ENCODE data around the gene NHEJ1.

The NHEJ1 gene

GRCh38 chr2:219038600-219038999, 122.0 kb downstream of the NHEJ1 start:
- Histone ChIP-seq H3K9me3 (ENCODE audit: control insufficient read depth, insufficient read depth, low read length) (no peaks in the 10 kb centered on the region), H3K36me3 (ENCODE audit: insufficient read depth, low read length) (no peaks in the 10 kb centered on the region), H3K9ac (ENCODE audit: low read depth, low read length) (no peak overlapping the region), H3K4me1 (ENCODE audit: insufficient read depth, low read length) (no peaks in the 10 kb centered on the region)

- Histone ChIP-seq H3K4me1 (ENCODE audit: insufficient read depth, low read length) (no peaks in the 10 kb centered on the region), H3K9me3 (ENCODE audit: control insufficient read depth, insufficient read depth, low read length) (no peaks in the 10 kb centered on the region), H3K9ac (ENCODE audit: low read depth, low read length) (no peak overlapping the region), H3K36me3 (ENCODE audit: insufficient read depth, low read length) (no peaks in the 10 kb centered on the region)
Measured at GRCh38 chr2:219037783-219038499, 122.7 kb downstream of the NHEJ1 start.

GRCh38 chr2:219035942-219036341, 124.7 kb downstream of the NHEJ1 start:
- Histone ChIP-seq H3K9me3 (ENCODE audit: control insufficient read depth, insufficient read depth, low read length) (no peaks in the 10 kb centered on the region), H3K4me1 (ENCODE audit: insufficient read depth, low read length) (no peaks in the 10 kb centered on the region)

GRCh38 chr2:219034823-219035222, 125.8 kb downstream of the NHEJ1 start:
- no peak overlapping the region for H3K9ac ChIP-seq (ENCODE audit: low read depth, low read length)
- no peaks in the 10 kb centered on the region for H3K36me3 ChIP-seq (ENCODE audit: insufficient read depth, low read length)
- no peaks in the 10 kb centered on the region for H3K4me1 ChIP-seq (ENCODE audit: insufficient read depth, low read length)
- no peaks in the 10 kb centered on the region for H3K9me3 ChIP-seq (ENCODE audit: control insufficient read depth, insufficient read depth, low read length)

More at GRCh38 chr2:219035942-219036341, 124.7 kb downstream of the NHEJ1 start:
- Histone ChIP-seq H3K36me3 (ENCODE audit: insufficient read depth, low read length) (no peaks in the 10 kb centered on the region), H3K9ac (ENCODE audit: low read depth, low read length) (no peak overlapping the region)

GRCh38 chr2:219032051-219032745, 128.4 kb downstream of the NHEJ1 start:
- no peak overlapping the region for H3K9ac ChIP-seq (ENCODE audit: low read depth, low read length)
- no peaks in the 10 kb centered on the region for H3K9me3 ChIP-seq (ENCODE audit: control insufficient read depth, insufficient read depth, low read length)
- H3K36me3 ChIP-seq (ENCODE audit: insufficient read depth, low read length): no peaks in the 10 kb centered on the region
- no peaks in the 10 kb centered on the region for H3K4me1 ChIP-seq (ENCODE audit: insufficient read depth, low read length)

DNA sequence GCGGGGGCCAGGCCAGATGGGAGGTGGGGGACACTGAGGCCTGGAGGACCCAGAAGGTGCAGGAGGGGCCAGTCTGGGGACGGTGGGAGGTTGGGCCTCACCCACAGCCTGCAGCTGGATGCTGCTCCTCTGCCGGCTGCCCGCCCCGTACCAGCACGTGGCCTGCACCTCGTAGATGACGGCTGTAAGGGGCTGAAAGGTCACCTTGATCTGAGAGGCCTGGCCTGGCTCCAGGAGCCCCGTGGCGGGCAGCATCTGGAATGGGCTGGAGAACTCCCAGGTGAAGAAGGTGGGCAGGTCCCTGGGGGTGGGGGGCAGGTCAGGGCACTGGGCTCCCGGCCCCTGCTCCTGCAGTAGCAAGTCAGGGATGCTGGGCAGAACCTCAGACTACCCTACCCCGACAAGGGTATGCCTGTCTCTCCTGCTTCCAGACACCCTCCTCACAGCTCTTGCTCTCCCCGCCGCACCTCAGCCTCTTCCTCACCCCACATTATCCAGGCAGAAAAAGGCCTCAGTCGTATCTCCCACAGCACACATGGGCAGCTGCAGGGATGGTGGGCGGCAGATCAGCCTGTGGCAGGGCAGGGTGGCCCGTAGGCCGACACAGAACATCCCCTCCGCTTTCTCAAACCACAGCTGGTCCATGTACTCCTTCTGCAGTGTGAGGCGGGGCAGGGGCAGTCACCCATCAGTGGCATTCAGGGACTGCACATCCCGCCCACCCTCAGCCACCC, 129.4 kb downstream of the NHEJ1 start:
- Histone ChIP-seq H3K4me1 (ENCODE audit: insufficient read depth, low read length) (no peaks in the 10 kb centered on the region), H3K9me3 (ENCODE audit: control insufficient read depth, insufficient read depth, low read length) (no peaks in the 10 kb centered on the region), H3K36me3 (ENCODE audit: insufficient read depth, low read length) (no peaks in the 10 kb centered on the region), H3K9ac (ENCODE audit: low read depth, low read length) (no peak overlapping the region)

GRCh38 chr2:219030177-219030940, 130.3 kb downstream of the NHEJ1 start:
- no peak overlapping the region for H3K9ac ChIP-seq (ENCODE audit: low read depth, low read length)
- no peaks in the 10 kb centered on the region for H3K9me3 ChIP-seq (ENCODE audit: control insufficient read depth, insufficient read depth, low read length)
- H3K4me1 ChIP-seq (ENCODE audit: insufficient read depth, low read length): no peaks in the 10 kb centered on the region
- H3K36me3 ChIP-seq (ENCODE audit: insufficient read depth, low read length): no peaks in the 10 kb centered on the region

DNA sequence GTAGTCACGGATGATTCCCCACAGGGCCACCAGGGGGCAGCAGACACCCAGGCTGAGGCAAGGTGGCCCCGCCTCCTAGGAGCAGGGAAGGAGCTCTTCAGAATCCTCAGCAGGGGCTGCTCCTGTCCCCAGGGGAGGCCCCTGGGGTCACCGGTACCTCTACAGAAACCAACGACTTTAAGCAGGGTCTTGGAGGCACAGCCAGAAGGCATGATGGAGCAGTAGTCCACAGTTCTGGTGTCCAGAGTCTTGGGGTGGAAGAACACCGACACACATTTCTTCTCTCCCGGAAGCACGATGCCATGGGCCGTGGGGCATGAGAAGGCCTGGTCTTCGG, 130.8 kb downstream of the NHEJ1 start:
- H3K9me3 ChIP-seq (ENCODE audit: control insufficient read depth, insufficient read depth, low read length): no peaks in the 10 kb centered on the region
- H3K4me1 ChIP-seq (ENCODE audit: insufficient read depth, low read length): no peaks in the 10 kb centered on the region
- H3K9ac ChIP-seq (ENCODE audit: low read depth, low read length): no peak overlapping the region
- no peaks in the 10 kb centered on the region for H3K36me3 ChIP-seq (ENCODE audit: insufficient read depth, low read length)

DNA sequence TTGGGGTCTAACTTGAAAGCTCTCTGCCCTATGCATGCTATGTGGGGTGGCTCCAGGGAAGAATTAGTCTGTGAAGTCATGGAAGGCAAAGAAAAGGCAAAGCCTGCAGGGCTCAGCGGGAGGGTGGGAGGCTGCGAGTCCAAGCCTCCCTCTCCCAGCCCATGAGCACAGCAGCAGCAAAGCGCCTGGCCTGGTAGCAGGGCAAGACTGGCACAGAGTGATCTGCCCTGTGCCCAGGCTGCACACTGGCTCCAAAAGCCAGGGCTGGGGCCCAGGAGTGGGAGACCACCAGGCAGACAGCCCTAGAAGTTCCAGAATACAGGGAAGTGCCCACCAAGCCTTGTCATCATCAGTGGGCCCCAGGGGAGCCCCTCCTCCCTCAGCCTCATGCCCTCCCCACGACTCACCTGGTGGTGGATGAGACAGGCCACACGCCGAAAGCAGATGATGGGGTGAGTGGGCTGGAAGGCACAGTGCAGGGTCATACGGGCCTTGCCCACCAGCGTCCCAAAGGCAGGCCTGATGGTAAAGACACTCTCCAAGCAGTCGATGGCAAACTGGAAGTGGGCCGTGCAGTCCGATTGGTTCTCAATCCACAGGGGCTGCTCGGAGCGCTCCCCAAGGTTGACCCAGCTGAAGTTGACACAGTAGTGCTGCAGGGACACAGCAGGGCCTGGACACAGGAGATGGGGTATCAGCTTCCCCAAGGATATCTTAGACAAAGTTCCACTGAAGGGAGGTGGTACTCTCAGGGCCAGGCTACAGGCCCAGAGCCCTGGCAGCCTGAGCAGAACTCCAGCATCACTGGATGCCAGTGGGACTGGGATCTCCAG, 131.4 kb downstream of the NHEJ1 start:
- Histone ChIP-seq H3K36me3 (ENCODE audit: insufficient read depth, low read length) (no peaks in the 10 kb centered on the region), H3K9ac (ENCODE audit: low read depth, low read length) (no peak overlapping the region), H3K4me1 (ENCODE audit: insufficient read depth, low read length) (no peaks in the 10 kb centered on the region), H3K9me3 (ENCODE audit: control insufficient read depth, insufficient read depth, low read length) (no peaks in the 10 kb centered on the region)

GRCh38 chr2:219028141-219028540, 132.5 kb downstream of the NHEJ1 start:
- no peaks in the 10 kb centered on the region for H3K36me3 ChIP-seq (ENCODE audit: insufficient read depth, low read length)
- H3K9ac ChIP-seq (ENCODE audit: low read depth, low read length): no peak overlapping the region
- no peaks in the 10 kb centered on the region for H3K9me3 ChIP-seq (ENCODE audit: control insufficient read depth, insufficient read depth, low read length)
- H3K4me1 ChIP-seq (ENCODE audit: insufficient read depth, low read length): no peaks in the 10 kb centered on the region

GRCh38 chr2:219027511-219028055, 133.0 kb downstream of the NHEJ1 start:
- H3K36me3 ChIP-seq (ENCODE audit: insufficient read depth, low read length): no peaks in the 10 kb centered on the region
- no peak overlapping the region for H3K9ac ChIP-seq (ENCODE audit: low read depth, low read length)
- no peaks in the 10 kb centered on the region for H3K4me1 ChIP-seq (ENCODE audit: insufficient read depth, low read length)
- H3K9me3 ChIP-seq (ENCODE audit: control insufficient read depth, insufficient read depth, low read length): no peaks in the 10 kb centered on the region

- H3K9ac ChIP-seq (ENCODE audit: low read depth, low read length): no peak overlapping the region
- no peaks in the 10 kb centered on the region for H3K36me3 ChIP-seq (ENCODE audit: insufficient read depth, low read length)
- H3K4me1 ChIP-seq (ENCODE audit: insufficient read depth, low read length): no peaks in the 10 kb centered on the region
- H3K9me3 ChIP-seq (ENCODE audit: control insufficient read depth, insufficient read depth, low read length): no peaks in the 10 kb centered on the region
Measured at GRCh38 chr2:219026946-219027345, 133.7 kb downstream of the NHEJ1 start.

DNA sequence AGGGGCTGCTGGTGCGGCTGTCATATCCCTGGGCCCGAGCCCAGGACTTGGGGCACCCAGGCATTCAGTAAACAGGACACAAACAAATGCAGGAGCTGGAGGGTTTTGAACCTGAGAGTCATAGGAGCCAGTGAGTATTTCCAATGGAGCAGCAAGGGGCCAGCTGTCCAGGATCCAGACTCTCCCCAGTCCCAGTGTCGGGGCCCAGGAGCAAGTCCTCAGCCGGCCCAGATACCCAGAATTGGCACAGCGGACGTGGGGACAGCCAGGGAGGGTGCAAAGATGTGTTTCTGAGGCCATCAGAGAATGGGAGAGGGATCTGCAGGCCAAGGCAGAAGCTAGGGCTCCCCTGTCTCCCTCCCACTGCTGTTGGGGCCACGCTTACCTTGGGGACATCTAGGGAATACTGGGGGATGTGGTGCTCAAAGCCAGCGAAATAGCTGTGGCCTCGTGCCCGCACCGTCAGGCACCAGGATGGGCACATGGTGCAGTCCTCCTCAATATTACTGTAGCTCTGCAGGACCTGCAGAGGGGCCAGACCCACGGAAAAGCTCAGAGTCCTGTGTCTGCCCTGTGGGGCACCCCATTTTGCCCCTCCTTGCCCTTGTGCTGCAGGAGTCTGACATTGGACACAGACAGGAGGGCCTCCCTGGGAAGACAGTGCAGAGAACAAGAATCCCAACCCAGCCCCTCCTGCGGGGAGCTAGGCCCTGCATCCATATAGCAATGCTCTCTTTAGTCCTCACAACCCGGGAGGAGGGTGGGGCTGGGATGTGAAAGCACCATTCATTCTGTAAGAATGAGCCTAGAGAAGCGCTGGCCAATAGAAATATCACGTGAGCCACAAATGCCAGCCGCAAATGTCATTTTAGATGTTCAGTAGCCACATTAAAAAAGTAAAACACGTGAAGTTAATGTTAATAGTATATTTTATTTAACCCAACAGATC, 134.7 kb downstream of the NHEJ1 start:
- H3K4me1 ChIP-seq (ENCODE audit: insufficient read depth, low read length): no peaks in the 10 kb centered on the region
- no peaks in the 10 kb centered on the region for H3K9me3 ChIP-seq (ENCODE audit: control insufficient read depth, insufficient read depth, low read length)
- H3K9ac ChIP-seq (ENCODE audit: low read depth, low read length): no peak overlapping the region
- no peaks in the 10 kb centered on the region for H3K36me3 ChIP-seq (ENCODE audit: insufficient read depth, low read length)
